Ovary (tissue), 3 donors: ENCODE measurements around the gene MYL5.

ENCODE experiments used
- EP300 ChIP-seq: sonication (generic); formaldehyde crosslinking; IDR thresholded peaks from one replicate; pipeline ENCODE4 v1.6.1; 2017; ENCODE audit warnings: antibody characterized with exemption
- POLR2A ChIP-seq: fragments of 450-650 bp; IDR thresholded peaks from one replicate; pipeline ENCODE4 v1.6.1; 2017; ENCODE audit warnings: antibody characterized with exemption, mild to moderate bottlenecking, moderate library complexity
- TF ChIP-seq, protein P1 (sequence below), 3 donors: fragments of 450-650 bp in 2 of 3; fragments of 200-600 bp in 1 of 3; IDR thresholded peaks; one replicate each; pipeline versions ENCODE4 v1.5.1 to v1.8.0; 2016 to 2022; ENCODE audit warnings: antibody characterized with exemption in 3 of 3, mild to moderate bottlenecking in 1 of 3
- donor health status: DM: no; HTN: no; CAD: no.

DNA sequence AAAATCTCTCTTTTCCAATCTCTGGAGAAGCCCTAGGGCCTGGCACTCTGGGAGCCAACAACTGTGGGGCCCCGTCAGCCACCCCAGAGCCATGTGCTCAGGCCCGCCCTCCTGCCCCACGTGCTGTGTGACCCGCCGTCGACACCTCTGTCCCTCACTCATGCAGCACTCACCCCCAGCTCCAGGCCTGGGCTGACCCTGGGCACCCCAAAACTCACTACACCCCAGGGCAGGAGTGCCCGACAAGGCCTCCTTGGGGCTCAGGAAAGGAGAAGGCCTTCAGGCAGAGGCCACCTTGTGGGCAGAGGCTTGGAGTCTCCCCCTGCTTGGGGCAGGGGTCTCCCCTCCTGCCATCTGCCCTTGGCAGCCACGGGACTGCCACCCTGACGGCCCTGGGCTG is 5.7 kb downstream of the MYL5 start:
- TF ChIP-seq EP300 = no peak
- TF ChIP-seq, protein P1, sequence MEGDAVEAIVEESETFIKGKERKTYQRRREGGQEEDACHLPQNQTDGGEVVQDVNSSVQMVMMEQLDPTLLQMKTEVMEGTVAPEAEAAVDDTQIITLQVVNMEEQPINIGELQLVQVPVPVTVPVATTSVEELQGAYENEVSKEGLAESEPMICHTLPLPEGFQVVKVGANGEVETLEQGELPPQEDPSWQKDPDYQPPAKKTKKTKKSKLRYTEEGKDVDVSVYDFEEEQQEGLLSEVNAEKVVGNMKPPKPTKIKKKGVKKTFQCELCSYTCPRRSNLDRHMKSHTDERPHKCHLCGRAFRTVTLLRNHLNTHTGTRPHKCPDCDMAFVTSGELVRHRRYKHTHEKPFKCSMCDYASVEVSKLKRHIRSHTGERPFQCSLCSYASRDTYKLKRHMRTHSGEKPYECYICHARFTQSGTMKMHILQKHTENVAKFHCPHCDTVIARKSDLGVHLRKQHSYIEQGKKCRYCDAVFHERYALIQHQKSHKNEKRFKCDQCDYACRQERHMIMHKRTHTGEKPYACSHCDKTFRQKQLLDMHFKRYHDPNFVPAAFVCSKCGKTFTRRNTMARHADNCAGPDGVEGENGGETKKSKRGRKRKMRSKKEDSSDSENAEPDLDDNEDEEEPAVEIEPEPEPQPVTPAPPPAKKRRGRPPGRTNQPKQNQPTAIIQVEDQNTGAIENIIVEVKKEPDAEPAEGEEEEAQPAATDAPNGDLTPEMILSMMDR (IDR thresholded peaks at IDR 0.05) = no peak
- no peak for TF ChIP-seq POLR2A
